ENCODE measurements around the gene MVD. TPM values are rescaled to one million over a fixed set of nuclear protein-coding genes. Genes with fewer than 3 reads are reported as not detected.

The MVD gene
- total RNA-seq, 1 experiment from 2014 or later, result 119 TPM

- POLR2A ChIA-PET, result no interaction called here
Observed at GRCh38 chr16:88639231-88640038, 23.5 kb downstream of the MVD start.

GRCh38 chr16:88638323-88639230, 24.3 kb downstream of the MVD start, which contains the start of gene IL17C:
TSS of gene IL17C (plus strand) at chr16:88638572. CDS start at chr16:88638642, 70 bp downstream.
- Histone ChIP-seq H3K4me3 (replicated peaks in 1 of 2; ENCODE audit: low read depth in 1 of 2, low read length in 2 of 2) (no peak within 1 kb of the TSS), H3K79me2 (ENCODE audit: insufficient read depth, low read length) (no peaks in the 10 kb centered on the region), H4K20me1 (ENCODE audit: insufficient read depth) (no peaks in the 10 kb centered on the region), H3K9ac (ENCODE audit: low read length) (no peak within 1 kb of the TSS), H2AFZ (ENCODE audit: low read depth, low read length, poor library complexity, severe bottlenecking) (no peak within 1 kb of the TSS), H3K4me2 (ENCODE audit: low read length) (no peak within 1 kb of the TSS; the same call in 1 of the 2 replicates), H3K9me3 (ENCODE audit: control insufficient read depth in 1 of 2, insufficient read depth in 1 of 2, low read depth in 1 of 2, low read length in 2 of 2) (no peaks in the 10 kb centered on the region), H3K9me2 (ENCODE audit: insufficient read depth) (no peaks in the 10 kb centered on the region), H3K4me1 (ENCODE audit: control insufficient read depth in 1 of 2, insufficient read depth in 2 of 2, low read length in 2 of 2) (peaks cover 7 to 44% of the 10 kb centered on the region in 2 experiments; a peak in 2 of 4 replicates), H3K27ac (ENCODE audit: low read depth, low read length) (no peak within 1 kb of the TSS; the same call in 1 of the 2 replicates), H3K36me3 (ENCODE audit: control insufficient read depth in 1 of 2, insufficient read depth in 2 of 2, low read length in 2 of 2) (peaks cover 0 to under 1% of the 10 kb centered on the region in 2 experiments; a peak in 1 of 4 replicates), H3K27me3 (ENCODE audit: insufficient read depth, low read length) (no peaks in the 10 kb centered on the region)
- TF ChIP-seq ELF1 (IDR thresholded peaks at IDR 0.05; ENCODE audit: borderline replicate concordance, low read depth), result no peak
- TF ChIP-seq FOSL1 (IDR thresholded peaks at IDR 0.05; ENCODE audit: low read depth), result no peak
- TF ChIP-seq ATF3 (IDR thresholded peaks at IDR 0.05), result no peak
- TF ChIP-seq POLR2AphosphoS5 (IDR thresholded peaks at IDR 0.05; ENCODE audit: low read depth, low read length), result no peak
- TF ChIP-seq EZH2 (IDR thresholded peaks at IDR 0.05), result no peak
- TF ChIP-seq ZNF274 (IDR thresholded peaks at IDR 0.05; ENCODE audit: low read depth, low read length), result no peak
- no peak for TF ChIP-seq EZH2phosphoT487 (IDR thresholded peaks at IDR 0.05; ENCODE audit: borderline replicate concordance)
- no peak for TF ChIP-seq SRF (IDR thresholded peaks at IDR 0.05; ENCODE audit: low read depth)
- TF ChIP-seq CBX3 (IDR thresholded peaks at IDR 0.05; ENCODE audit: low read depth), result no peak
- no peak for TF ChIP-seq RAD21 (IDR thresholded peaks at IDR 0.05; ENCODE audit: low read depth)
- BruUV-seq (replicated peaks), result no TSS peak
- CTCF ChIA-PET, result interaction anchor here (2.2 kb wide), 1 partner anchor 9 kb away, joined by 8 read pairs; no protein-coding TSS in a partner anchor
- intact Hi-C loops (cut with micrococcal nuclease), result no loop called here
- DNase-seq (ENCODE audit: low read depth, low spot score) (no peak), ATAC-seq (no peak)
- POLR2A ChIA-PET, result interaction anchor here (0.6 kb wide), 1 partner anchor 574 kb away, joined by 3 read pairs; no protein-coding TSS in a partner anchor
- RAD21 ChIA-PET (ENCODE audit: low non-redundant PET in 1 of 2, low total read pairs in 2 of 2, uncharacterized antibody in 2 of 2, unreplicated experiment in 2 of 2), result no interaction called here

More at GRCh38 chr16:88639231-88640038, 23.5 kb downstream of the MVD start:
- Histone ChIP-seq H3K4me1 (ENCODE audit: control insufficient read depth in 1 of 2, insufficient read depth in 2 of 2, low read length in 2 of 2) (peaks cover 7 to 44% of the 10 kb centered on the region in 2 experiments; a peak in 2 of 4 replicates), H3K4me2 (ENCODE audit: low read length) (no peak overlapping the region; the same call in 1 of the 2 replicates), H3K36me3 (ENCODE audit: control insufficient read depth in 1 of 2, insufficient read depth in 2 of 2, low read length in 2 of 2) (peaks cover 0 to 2% of the 10 kb centered on the region in 2 experiments; a peak in 1 of 4 replicates), H3K79me2 (ENCODE audit: insufficient read depth, low read length) (no peaks in the 10 kb centered on the region), H3K27me3 (ENCODE audit: insufficient read depth, low read length) (no peaks in the 10 kb centered on the region), H4K20me1 (ENCODE audit: insufficient read depth) (no peaks in the 10 kb centered on the region), H3K9me3 (ENCODE audit: control insufficient read depth in 1 of 2, insufficient read depth in 1 of 2, low read depth in 1 of 2, low read length in 2 of 2) (no peaks in the 10 kb centered on the region), H3K27ac (ENCODE audit: low read depth, low read length) (no peak overlapping the region; the same call in 1 of the 2 replicates), H3K9ac (ENCODE audit: low read length) (no peak overlapping the region), H3K4me3 (replicated peaks in 1 of 2; ENCODE audit: low read depth in 1 of 2, low read length in 2 of 2) (no peak overlapping the region), H2AFZ (ENCODE audit: low read depth, low read length, poor library complexity, severe bottlenecking) (no peak overlapping the region), H3K9me2 (ENCODE audit: insufficient read depth) (no peaks in the 10 kb centered on the region)
- intact Hi-C loops (cut with micrococcal nuclease), result no loop called here
- no peak for TF ChIP-seq ZNF274 (IDR thresholded peaks at IDR 0.05; ENCODE audit: low read depth, low read length)
- no TSS peak for BruUV-seq (replicated peaks)
- ChIA-PET CTCF (interaction anchor here (2.2 kb wide), 1 partner anchor 10 kb away, joined by 8 read pairs; no protein-coding TSS in a partner anchor), RAD21 (ENCODE audit: low non-redundant PET in 1 of 2, low total read pairs in 2 of 2, uncharacterized antibody in 2 of 2, unreplicated experiment in 2 of 2) (no interaction called here)
- DNase-seq (ENCODE audit: low read depth, low spot score) (no peak), ATAC-seq (peak; percentile 65)
